HepG2 (cell line): ENCODE results near the gene CCL17. TPM values are rescaled to one million over a fixed set of nuclear protein-coding genes. Genes with fewer than 3 reads are reported as not detected.

ENCODE experiments used
- HMGXB3 ChIP-seq: sonication (generic); formaldehyde crosslinking; IDR thresholded peaks from 2 replicates; pipeline ENCODE4 v1.4.0; 2020; ENCODE audit warnings: missing genetic modification reagents, borderline replicate concordance
- KDM6A ChIP-seq: IDR thresholded peaks from 2 replicates; pipeline ENCODE4 v1.6.1; 2016; ENCODE audit warnings: low read depth
- KIAA2018 ChIP-seq: sonication (generic); formaldehyde crosslinking; IDR thresholded peaks from 2 replicates; pipeline ENCODE4 v1.5.0; 2020; ENCODE audit warnings: mild to moderate bottlenecking, missing genetic modification reagents, borderline replicate concordance
- PITX1 ChIP-seq: sonication (generic); formaldehyde crosslinking; IDR thresholded peaks from 2 replicates; pipeline ENCODE4 v1.5.1; 2020; ENCODE audit warnings: mild to moderate bottlenecking, missing genetic modification reagents
- RFX3 ChIP-seq: IDR thresholded peaks from 2 replicates; pipeline ENCODE4 v1.6.1; 2016; ENCODE audit warnings: missing biosample characterization, missing genetic modification reagents
- ZNF343 ChIP-seq: sonication (generic); formaldehyde crosslinking; IDR thresholded peaks from 2 replicates; pipeline ENCODE4 v1.4.0; 2020; ENCODE audit warnings: mild to moderate bottlenecking, missing genetic modification reagents
- ZNF576 ChIP-seq: sonication (generic); formaldehyde crosslinking; IDR thresholded peaks from 2 replicates; pipeline ENCODE4 v1.4.0; 2020; ENCODE audit warnings: mild to moderate bottlenecking, missing genetic modification reagents
- ZNF737 ChIP-seq: sonication (generic); formaldehyde crosslinking; IDR thresholded peaks from 2 replicates; pipeline ENCODE4 v1.5.0; 2020; ENCODE audit warnings: missing genetic modification reagents, mild to moderate bottlenecking, borderline replicate concordance
- polyA plus RNA-seq, 8 experiments: library from polyadenylated mRNA; depleted of rRNA in 3 of 8; stranded (reverse) in 7 of 8; unstranded in 1 of 8; fragments of >200 nt; fragmentation: Illumina TruSeq in 4 of 8; extraction: Trizol in 4 of 8; gene quantifications; 2 replicates each; pipeline versions ENCODE4 v1.2.1 to v1.2.3, GENCODE V29; 2011 to 2016; ENCODE audit warnings: low read depth in 4 of 8, missing spikeins in 1 of 8, mixed read lengths in 1 of 8; ENCODE audit not compliant: insufficient read depth in 1 of 8
- total RNA-seq, 5 experiments: library from RNA; depleted of rRNA; stranded (reverse); fragments of >200 nt; fragmentation: Illumina TruSeq; extraction: Trizol; gene quantifications; 2 replicates each; pipeline ENCODE4 v1.2.3, GENCODE V29; 2016; ENCODE audit warnings: low read depth in 1 of 5
- TF ChIP-seq, protein P1 (sequence below): sonication (generic); formaldehyde crosslinking; IDR thresholded peaks from 2 replicates; pipeline ENCODE4 v1.4.0; 2020; ENCODE audit warnings: low read depth, mild to moderate bottlenecking, missing genetic modification reagents
- TF ChIP-seq, protein P2 (sequence below): sonication (generic); formaldehyde crosslinking; conservative IDR thresholded peaks from 2 replicates; pipeline ENCODE4 v1.4.0; 2020; ENCODE audit warnings: missing genetic modification reagents

The CCL17 gene
- total and polyA plus RNA-seq, 2 of the 13 experiments (the other 11 are each of a cell fraction or from before 2014, with no cell fraction given), result not detected

GRCh38 chr16:57447186-57447962 lies 42.8 kb downstream of the CCL17 start, which contains the start of the genes CIAPIN1 and COQ9 (continued):
- TF ChIP-seq ZNF737 (CRISPR knock-in tag) (peak; percentile 45; the same call in 1 of the 2 replicates), RFX3 (CRISPR knock-in tag) (peak; percentile 77), ZNF576 (CRISPR knock-in tag) (peak; percentile 61; the same call in 1 of the 2 replicates), HMGXB3 (CRISPR knock-in tag) (peak; percentile 93), ZNF343 (CRISPR knock-in tag) (peak; percentile 98), KDM6A (CRISPR knock-in tag) (no peak), KIAA2018 (CRISPR knock-in tag) (peak; percentile 85; the same call in 1 of the 2 replicates), PITX1 (peak; percentile 47)
- TF ChIP-seq, protein P1, sequence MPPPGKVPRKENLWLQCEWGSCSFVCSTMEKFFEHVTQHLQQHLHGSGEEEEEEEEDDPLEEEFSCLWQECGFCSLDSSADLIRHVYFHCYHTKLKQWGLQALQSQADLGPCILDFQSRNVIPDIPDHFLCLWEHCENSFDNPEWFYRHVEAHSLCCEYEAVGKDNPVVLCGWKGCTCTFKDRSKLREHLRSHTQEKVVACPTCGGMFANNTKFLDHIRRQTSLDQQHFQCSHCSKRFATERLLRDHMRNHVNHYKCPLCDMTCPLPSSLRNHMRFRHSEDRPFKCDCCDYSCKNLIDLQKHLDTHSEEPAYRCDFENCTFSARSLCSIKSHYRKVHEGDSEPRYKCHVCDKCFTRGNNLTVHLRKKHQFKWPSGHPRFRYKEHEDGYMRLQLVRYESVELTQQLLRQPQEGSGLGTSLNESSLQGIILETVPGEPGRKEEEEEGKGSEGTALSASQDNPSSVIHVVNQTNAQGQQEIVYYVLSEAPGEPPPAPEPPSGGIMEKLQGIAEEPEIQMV (CRISPR knock-in tag), result no peak; the same call in 1 of the 2 replicates
- TF ChIP-seq, protein P2, sequence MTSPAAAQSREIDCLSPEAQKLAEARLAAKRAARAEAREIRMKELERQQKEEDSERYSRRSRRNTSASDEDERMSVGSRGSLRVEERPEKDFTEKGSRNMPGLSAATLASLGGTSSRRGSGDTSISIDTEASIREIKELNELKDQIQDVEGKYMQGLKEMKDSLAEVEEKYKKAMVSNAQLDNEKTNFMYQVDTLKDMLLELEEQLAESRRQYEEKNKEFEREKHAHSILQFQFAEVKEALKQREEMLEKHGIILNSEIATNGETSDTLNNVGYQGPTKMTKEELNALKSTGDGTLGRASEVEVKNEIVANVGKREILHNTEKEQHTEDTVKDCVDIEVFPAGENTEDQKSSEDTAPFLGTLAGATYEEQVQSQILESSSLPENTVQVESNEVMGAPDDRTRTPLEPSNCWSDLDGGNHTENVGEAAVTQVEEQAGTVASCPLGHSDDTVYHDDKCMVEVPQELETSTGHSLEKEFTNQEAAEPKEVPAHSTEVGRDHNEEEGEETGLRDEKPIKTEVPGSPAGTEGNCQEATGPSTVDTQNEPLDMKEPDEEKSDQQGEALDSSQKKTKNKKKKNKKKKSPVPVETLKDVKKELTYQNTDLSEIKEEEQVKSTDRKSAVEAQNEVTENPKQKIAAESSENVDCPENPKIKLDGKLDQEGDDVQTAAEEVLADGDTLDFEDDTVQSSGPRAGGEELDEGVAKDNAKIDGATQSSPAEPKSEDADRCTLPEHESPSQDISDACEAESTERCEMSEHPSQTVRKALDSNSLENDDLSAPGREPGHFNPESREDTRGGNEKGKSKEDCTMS, result no peak
